ENCODE measurements around the gene CHST3. TPM values are rescaled to one million over a fixed set of nuclear protein-coding genes. Genes with fewer than 3 reads are reported as not detected.

CHST3 gene
- total RNA-seq, 4 donors from 2014 or later = 27.9 to 54.2 (median 34.2) TPM

DNA sequence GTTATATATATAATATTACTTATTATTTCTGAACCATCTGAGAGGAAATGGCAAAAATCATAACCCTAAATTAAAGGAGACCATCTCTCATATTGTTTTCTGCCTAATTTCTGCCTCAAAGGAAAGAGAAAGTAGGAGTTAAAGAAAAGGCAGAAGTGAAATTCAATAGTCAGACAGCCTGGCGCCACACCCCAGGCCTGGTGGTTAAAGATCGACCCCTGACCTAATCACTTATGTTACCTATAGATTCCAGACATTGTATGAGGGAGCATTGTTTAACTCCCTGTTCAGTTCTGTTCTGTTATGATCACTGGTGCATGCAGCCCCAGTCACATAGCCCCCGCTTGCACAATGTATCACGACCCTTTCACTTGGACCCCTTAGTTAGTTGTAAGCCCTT, 24.9 kb upstream of the CHST3 start:
- DNase-seq (ENCODE audit: low spot score) = no peak
- TF ChIP-seq CTCF (IDR thresholded peaks at IDR 0.05) = no peak
- no peak for ATAC-seq (ENCODE audit: low FRiP score)

GRCh38 chr10:71939861-71940474, 24.2 kb upstream of the CHST3 start:
- DNase-seq (ENCODE audit: low spot score) (no peak), ATAC-seq (ENCODE audit: low FRiP score) (no peak)
- no peak for TF ChIP-seq CTCF (IDR thresholded peaks at IDR 0.05)

DNA sequence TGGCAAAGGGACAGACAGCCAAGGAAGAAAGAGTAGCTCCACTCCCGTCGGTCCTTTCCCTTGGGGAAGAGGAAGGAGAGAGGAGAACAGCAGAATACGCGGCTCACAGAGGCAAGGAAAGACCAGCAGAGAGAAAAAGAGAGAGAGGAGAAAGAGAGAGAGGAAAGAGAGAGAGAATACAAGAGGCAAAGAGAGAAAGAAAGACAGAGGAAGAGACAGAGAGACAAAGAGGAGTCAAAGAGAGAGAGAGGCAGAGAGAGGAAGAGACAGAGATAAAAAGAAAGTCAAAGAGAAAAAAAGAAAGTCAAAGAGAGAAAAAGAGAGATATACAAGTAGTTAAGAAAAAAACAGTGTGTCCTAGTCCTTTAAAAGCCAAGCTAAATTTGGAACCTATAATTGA, 23.4 kb upstream of the CHST3 start:
- no peak for TF ChIP-seq CTCF (IDR thresholded peaks at IDR 0.05)
- ATAC-seq (ENCODE audit: low FRiP score) (no peak), DNase-seq (ENCODE audit: low spot score) (no peak)

- no peak for TF ChIP-seq CTCF (IDR thresholded peaks at IDR 0.05)
- ATAC-seq (ENCODE audit: low FRiP score) = no peak
- DNase-seq (ENCODE audit: low spot score) = no peak
Measured at GRCh38 chr10:71941318-71941717, 22.9 kb upstream of the CHST3 start.

DNA sequence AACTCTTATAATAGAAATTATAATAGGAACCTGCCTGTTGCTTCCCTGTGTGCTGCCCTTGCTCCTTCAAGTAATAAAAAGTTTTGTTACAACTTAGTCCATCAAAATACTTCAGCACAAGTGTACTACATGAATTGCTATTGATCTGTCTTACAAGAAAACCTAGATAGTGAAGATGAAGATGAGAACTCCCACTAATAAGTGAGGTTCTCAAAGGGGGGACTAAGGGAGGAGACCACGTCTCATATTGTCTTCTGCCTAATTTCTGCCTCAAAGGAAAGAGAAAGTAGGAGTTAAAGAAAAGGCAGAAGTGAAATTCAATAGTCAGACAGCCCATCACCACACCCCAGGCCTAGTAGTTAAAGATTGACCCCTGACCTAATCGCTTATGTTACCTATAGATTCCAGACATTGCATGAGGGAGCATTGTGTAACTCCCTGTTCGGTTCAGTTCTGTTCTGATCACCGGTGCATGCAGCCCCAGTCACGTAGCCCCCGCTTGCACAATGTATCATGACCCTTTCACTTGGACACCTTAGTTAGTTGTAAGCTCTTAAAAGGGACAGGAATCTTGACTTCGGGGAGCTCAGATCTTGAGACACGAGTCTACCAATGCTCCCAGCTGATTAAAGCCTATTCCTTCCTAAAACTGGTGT, 18.2 kb upstream of the CHST3 start:
- DNase-seq (ENCODE audit: low spot score) (no peak), ATAC-seq (ENCODE audit: low FRiP score) (no peak)
- no peak for TF ChIP-seq CTCF (IDR thresholded peaks at IDR 0.05)

- ATAC-seq (ENCODE audit: low FRiP score) (no peak), DNase-seq (ENCODE audit: low spot score) (no peak)
- TF ChIP-seq CTCF (IDR thresholded peaks at IDR 0.05) = no peak
Measured at GRCh38 chr10:71946700-71947099, 17.5 kb upstream of the CHST3 start.

DNA sequence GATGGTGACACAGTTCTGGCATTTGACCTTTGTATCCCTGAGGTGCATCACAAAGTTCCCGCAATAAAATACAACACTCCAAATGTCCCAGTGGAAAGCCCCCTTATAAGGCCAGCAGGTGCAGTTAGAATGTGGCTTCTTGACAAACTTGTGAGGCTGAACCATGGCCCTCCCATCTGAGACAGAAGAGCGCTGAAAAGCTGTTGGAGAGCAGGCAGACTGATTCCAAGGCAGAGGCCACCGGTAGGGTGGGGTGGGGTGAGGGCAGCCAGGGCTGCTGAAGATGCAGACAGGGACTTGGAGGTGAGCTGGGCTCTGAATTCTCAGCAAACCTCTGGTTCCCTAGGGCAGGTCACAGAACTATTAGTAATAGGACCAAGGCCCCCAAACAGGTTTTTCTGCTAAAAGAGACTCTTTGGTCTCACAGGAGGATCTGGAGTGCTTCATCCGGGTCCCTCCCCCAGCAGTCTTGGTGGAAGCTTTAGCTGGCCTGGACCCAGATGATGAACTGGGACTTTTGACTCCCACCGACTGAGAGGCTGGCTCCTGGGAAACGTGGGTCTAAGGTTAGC, 15.6 kb upstream of the CHST3 start:
- TF ChIP-seq CTCF (IDR thresholded peaks at IDR 0.05) = no peak
- ATAC-seq (ENCODE audit: low FRiP score) = no peak
- no peak for DNase-seq (ENCODE audit: low spot score)
